ENCODE data around the gene RABL3. TPM values are rescaled to one million over a fixed set of nuclear protein-coding genes. Genes with fewer than 3 reads are reported as not detected.

The RABL3 gene
- total RNA-seq, 1 experiment from 2014 or later = 18.2 TPM

DNA sequence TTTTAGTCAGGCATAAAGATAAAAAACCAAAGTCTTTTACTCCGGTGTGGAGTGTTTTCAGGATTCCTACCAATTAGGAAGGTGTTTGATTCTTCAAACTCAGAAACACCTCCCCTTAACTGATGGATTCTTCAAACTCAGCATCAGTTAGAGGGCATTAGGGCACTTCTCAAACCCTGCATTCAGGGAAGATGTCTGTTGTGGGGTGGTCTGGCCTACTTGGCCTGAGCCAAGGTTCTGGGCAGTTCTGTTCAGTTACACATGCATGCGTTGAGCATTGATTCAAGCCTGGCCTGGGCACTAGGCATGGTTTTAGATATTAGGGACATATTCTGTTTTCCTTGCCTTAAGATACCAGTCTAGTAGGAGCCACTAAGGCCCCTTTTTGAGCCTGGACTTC lies 61.3 kb downstream of the RABL3 start:
- no peak overlapping the region for H3K4me3 ChIP-seq (ENCODE audit: low read depth, low read length, poor library complexity, severe bottlenecking)
- no peaks in the 10 kb centered on the region for H3K27me3 ChIP-seq (replicated peaks; ENCODE audit: insufficient read depth, low read depth, low read length, poor library complexity)
- ChIA-PET POLR2A (ENCODE audit: low non-redundant PET) (no interaction called here), CTCF (no interaction called here)
- H3K4me1 ChIP-seq (ENCODE audit: insufficient read depth, low read length, poor library complexity, severe bottlenecking) = peaks cover 15% of the 10 kb centered on the region
- no peak overlapping the region for H3K27ac ChIP-seq (ENCODE audit: low read depth, low read length, poor library complexity, severe bottlenecking)
- H3K36me3 ChIP-seq (ENCODE audit: insufficient read depth, low read length, poor library complexity, severe bottlenecking) = no peaks in the 10 kb centered on the region
- DNase-seq (ENCODE audit: low spot score) = no peak
- no peaks in the 10 kb centered on the region for H3K9me3 ChIP-seq (ENCODE audit: low read depth, low read length, poor library complexity, severe bottlenecking)
- TF ChIP-seq EZH2 (IDR thresholded peaks at IDR 0.05; ENCODE audit: borderline replicate concordance, low read depth, low read length, poor library complexity, severe bottlenecking) (no peak), CTCF (conservative IDR thresholded peaks at IDR 0.05; ENCODE audit: low read depth, low read length) (no peak)
- no TSS peak for BruUV-seq (replicated peaks)
- intact Hi-C loops (cut with micrococcal nuclease; ENCODE audit: unreplicated experiment) = no loop called here

- TF ChIP-seq EZH2 (IDR thresholded peaks at IDR 0.05; ENCODE audit: borderline replicate concordance, low read depth, low read length, poor library complexity, severe bottlenecking) (no peak), CTCF (conservative IDR thresholded peaks at IDR 0.05; ENCODE audit: low read depth, low read length) (no peak)
- CTCF ChIA-PET = no interaction called here
- intact Hi-C loops (cut with micrococcal nuclease; ENCODE audit: unreplicated experiment) = no loop called here
- no TSS peak for BruUV-seq (replicated peaks)
- H3K27me3 ChIP-seq (replicated peaks; ENCODE audit: insufficient read depth, low read depth, low read length, poor library complexity) = no peaks in the 10 kb centered on the region
- no peak overlapping the region for H3K27ac ChIP-seq (ENCODE audit: low read depth, low read length, poor library complexity, severe bottlenecking)
- H3K36me3 ChIP-seq (ENCODE audit: insufficient read depth, low read length, poor library complexity, severe bottlenecking) = no peaks in the 10 kb centered on the region
- no peak overlapping the region for H3K4me3 ChIP-seq (ENCODE audit: low read depth, low read length, poor library complexity, severe bottlenecking)
- no peak for DNase-seq (ENCODE audit: low spot score)
- H3K9me3 ChIP-seq (ENCODE audit: low read depth, low read length, poor library complexity, severe bottlenecking) = no peaks in the 10 kb centered on the region
- POLR2A ChIA-PET (ENCODE audit: low non-redundant PET) = no interaction called here
- peaks cover 15% of the 10 kb centered on the region for H3K4me1 ChIP-seq (ENCODE audit: insufficient read depth, low read length, poor library complexity, severe bottlenecking)
Measured at GRCh38 chr3:120680193-120680894, 62.0 kb downstream of the RABL3 start.

DNA sequence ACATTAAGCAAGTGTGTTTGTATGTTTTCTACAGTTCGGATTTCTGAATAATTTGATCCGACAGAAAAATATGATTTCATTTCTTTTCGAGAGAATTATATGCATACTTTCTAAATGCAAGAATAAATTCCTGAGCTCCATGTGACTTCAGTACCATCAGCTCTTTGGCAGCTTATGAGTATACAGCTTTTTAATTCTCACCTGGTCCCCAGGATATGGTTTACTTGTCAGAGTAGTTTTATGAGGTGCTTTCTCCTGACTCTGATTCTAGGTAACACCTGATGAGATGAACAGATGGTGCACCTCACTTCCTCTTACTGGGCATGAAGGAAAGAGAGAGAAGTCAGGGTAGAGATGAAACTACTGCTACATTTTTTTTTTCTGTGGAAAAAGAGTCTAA lies 63.3 kb downstream of the RABL3 start:
- BruUV-seq (replicated peaks) = no TSS peak
- Histone ChIP-seq H3K27me3 (replicated peaks; ENCODE audit: insufficient read depth, low read depth, low read length, poor library complexity) (no peaks in the 10 kb centered on the region), H3K4me1 (ENCODE audit: insufficient read depth, low read length, poor library complexity, severe bottlenecking) (peaks cover 16% of the 10 kb centered on the region), H3K27ac (ENCODE audit: low read depth, low read length, poor library complexity, severe bottlenecking) (no peak overlapping the region), H3K36me3 (ENCODE audit: insufficient read depth, low read length, poor library complexity, severe bottlenecking) (no peaks in the 10 kb centered on the region), H3K4me3 (ENCODE audit: low read depth, low read length, poor library complexity, severe bottlenecking) (no peak overlapping the region), H3K9me3 (ENCODE audit: low read depth, low read length, poor library complexity, severe bottlenecking) (no peaks in the 10 kb centered on the region)
- TF ChIP-seq CTCF (conservative IDR thresholded peaks at IDR 0.05; ENCODE audit: low read depth, low read length) = no peak
- no peak for TF ChIP-seq EZH2 (IDR thresholded peaks at IDR 0.05; ENCODE audit: borderline replicate concordance, low read depth, low read length, poor library complexity, severe bottlenecking)
- ChIA-PET POLR2A (ENCODE audit: low non-redundant PET) (interaction anchor here (0.6 kb wide), 1 partner anchor 64 kb away, joined by 3 read pairs; no protein-coding TSS in a partner anchor), CTCF (no interaction called here)
- intact Hi-C loops (cut with micrococcal nuclease; ENCODE audit: unreplicated experiment) = loop anchor here (5.0 kb wide), 1 partner anchor 63 kb away; the partner anchor contains the start of genes GTF2E1 and RABL3
- no peak for DNase-seq (ENCODE audit: low spot score)
